HCT116 (cell line): ENCODE data around the gene IL1RAP. TPM values are rescaled to one million over a fixed set of nuclear protein-coding genes. Genes with fewer than 3 reads are reported as not detected.

Source experiments
- ATAC-seq: fragments of 200-7000 bp; cut with Tn5 transposase; 2 replicates; pipeline ENCODE4 v1.9.1; 2020; ENCODE audit warnings: mild to moderate bottlenecking, moderate library complexity
- BruUV-seq: library from RNA; stranded (reverse); fragments of 400-500 nt; replicated peaks from 2 replicates; lab custom pipeline; 2021; lab: Mats Ljungman, UMichigan
- CTCF ChIA-PET: fragments of 300-600 bp; sonication (Branson Sonifier 250); formaldehyde crosslinking; loops from one replicate; lab custom pipeline; 2021; ENCODE audit warnings: antibody characterized with exemption; lab: Charles Lee
- POLR2A ChIA-PET: fragments of 300-600, 350-600 bp; sonication (Branson Sonifier 250); formaldehyde crosslinking; loops from one replicate; lab custom pipeline; 2021; ENCODE audit warnings: antibody characterized with exemption; lab: Charles Lee
- RAD21 ChIA-PET, 2 experiments: fragments of 300-600 bp; sonication (Branson Sonifier 250); formaldehyde crosslinking; loops; one replicate each; lab custom pipeline; 2023; ENCODE audit warnings: low total read pairs in 2 of 2; ENCODE audit not compliant: uncharacterized antibody in 2 of 2, unreplicated experiment in 2 of 2, low non-redundant PET in 1 of 2; lab: Charles Lee
- DNase-seq: peaks from one replicate; pipeline ENCODE4 v3.0.0-alpha.2; 2010; ENCODE audit warnings: low read depth, low spot score
- H2AFZ ChIP-seq: fragments of 200-600 bp; shearing (Covaris generic), sonication (generic); 2 replicates; pipeline ENCODE4 v1.6.1; 2017; ENCODE audit warnings: low read depth, mixed run types, mixed read lengths, antibody characterized with exemption, low read length; ENCODE audit not compliant: poor library complexity, severe bottlenecking
- H3K27ac ChIP-seq: 2 replicates; pipeline ENCODE4 v1.5.1; 2012; ENCODE audit warnings: low read depth, low read length
- H3K27me3 ChIP-seq: fragments of 200-600 bp; sonication (generic); 2 replicates; pipeline ENCODE4 v1.6.1; 2016; ENCODE audit warnings: mixed run types, low read length, mixed read lengths; ENCODE audit not compliant: insufficient read depth
- H3K36me3 ChIP-seq, 2 experiments: fragments of 200-500 bp in 1 of 2; fragments of 200-600 bp in 1 of 2; sonication (Bioruptor generic) in 1 of 2; sonication (generic) in 1 of 2; 2 replicates each; pipeline versions ENCODE4 v1.5.1 to v1.6.1; 2014 to 2016; ENCODE audit warnings: low read length in 2 of 2, inconsistent platforms in 1 of 2, mixed read lengths in 1 of 2, mixed run types in 1 of 2; ENCODE audit not compliant: insufficient read depth in 2 of 2, control insufficient read depth in 1 of 2
- H3K4me1 ChIP-seq, 2 experiments: fragments of 200-600 bp in 1 of 2; sonication (generic) in 1 of 2; 2 replicates each; pipeline versions ENCODE4 v1.5.1 to v1.6.1; 2012 to 2017; ENCODE audit warnings: low read length in 2 of 2, inconsistent platforms in 1 of 2, mild to moderate bottlenecking in 1 of 2, mixed read lengths in 1 of 2, mixed run types in 1 of 2, moderate library complexity in 1 of 2; ENCODE audit not compliant: insufficient read depth in 2 of 2, control insufficient read depth in 1 of 2
- H3K4me2 ChIP-seq: fragments of 200-600 bp; sonication (generic); 2 replicates; pipeline ENCODE4 v1.6.1; 2017; ENCODE audit warnings: mixed run types, low read length, mixed read lengths
- H3K4me3 ChIP-seq, 2 experiments: fragments of 200-600 bp in 1 of 2; sonication (generic) in 1 of 2; replicated peaks in 1 of 2; 2 replicates each; pipeline ENCODE4 v1.5.1; 2011 to 2016; ENCODE audit warnings: low read length in 2 of 2, control low read depth in 1 of 2, low read depth in 1 of 2, mild to moderate bottlenecking in 1 of 2, mixed read lengths in 1 of 2, mixed run types in 1 of 2
- H3K79me2 ChIP-seq: fragments of 200-600 bp; sonication (generic); 2 replicates; pipeline ENCODE4 v1.6.1; 2017; ENCODE audit warnings: mild to moderate bottlenecking, mixed run types, low read length, moderate library complexity, mixed read lengths; ENCODE audit not compliant: insufficient read depth
- H3K9ac ChIP-seq: fragments of 200-600 bp; sonication (generic); 2 replicates; pipeline ENCODE4 v1.6.1; 2016; ENCODE audit warnings: low read length, mixed read lengths
- H3K9me2 ChIP-seq: fragments of 200-600 bp; sonication (generic), shearing (Covaris generic); 2 replicates; pipeline ENCODE4 v1.6.1; 2017; ENCODE audit warnings: mixed run types, mild to moderate bottlenecking, moderate library complexity; ENCODE audit not compliant: insufficient read depth
- H3K9me3 ChIP-seq, 2 experiments: fragments of 200-500 bp in 1 of 2; fragments of 200-600 bp in 1 of 2; sonication (Bioruptor generic) in 1 of 2; sonication (generic) in 1 of 2; 2 replicates each; pipeline ENCODE4 v1.6.1; 2014 to 2017; ENCODE audit warnings: low read length in 2 of 2, mixed read lengths in 2 of 2, inconsistent platforms in 1 of 2, low read depth in 1 of 2, mild to moderate bottlenecking in 1 of 2, mixed run types in 1 of 2, moderate library complexity in 1 of 2; ENCODE audit not compliant: control insufficient read depth in 1 of 2, insufficient read depth in 1 of 2
- H4K20me1 ChIP-seq: fragments of 200-600 bp; sonication (generic), shearing (Covaris generic); 2 replicates; pipeline ENCODE4 v1.6.1; 2017; ENCODE audit warnings: mixed run types, mild to moderate bottlenecking, moderate library complexity; ENCODE audit not compliant: insufficient read depth
- ATF3 ChIP-seq: IDR thresholded peaks from 2 replicates; pipeline ENCODE4 v1.6.1; 2012
- CBX3 ChIP-seq: IDR thresholded peaks from 2 replicates; pipeline ENCODE4 v1.6.1; 2012; ENCODE audit warnings: low read depth
- CEBPB ChIP-seq: IDR thresholded peaks from 2 replicates; pipeline ENCODE4 v1.6.1; 2012; ENCODE audit warnings: low read depth
- CTCF ChIP-seq, 3 experiments: fragments of 200-600 bp in 1 of 3; sonication (generic) in 1 of 3; IDR thresholded peaks in 2 of 3; conservative IDR thresholded peaks in 1 of 3; 2 replicates each; pipeline ENCODE4 v1.5.1; 2012 to 2017; ENCODE audit warnings: low read depth in 2 of 3, low read length in 2 of 3, antibody characterized with exemption in 1 of 3, borderline replicate concordance in 1 of 3, control low read depth in 1 of 3, mild to moderate bottlenecking in 1 of 3, mixed read lengths in 1 of 3, mixed run types in 1 of 3, moderate library complexity in 1 of 3; ENCODE audit not compliant: insufficient read depth in 1 of 3
- EGR1 ChIP-seq: IDR thresholded peaks from 2 replicates; pipeline ENCODE4 v1.6.1; 2012; ENCODE audit warnings: low read depth
- ELF1 ChIP-seq: IDR thresholded peaks from 2 replicates; pipeline ENCODE4 v1.6.1; 2012; ENCODE audit warnings: low read depth, borderline replicate concordance
- EZH2phosphoT487 ChIP-seq: fragments of 200-600 bp; IDR thresholded peaks from 2 replicates; pipeline ENCODE4 v1.6.1; 2018; ENCODE audit warnings: antibody characterized with exemption, borderline replicate concordance
- FOSL1 ChIP-seq: IDR thresholded peaks from 2 replicates; pipeline ENCODE4 v1.6.1; 2012; ENCODE audit warnings: low read depth
- RAD21 ChIP-seq: IDR thresholded peaks from 2 replicates; pipeline ENCODE4 v1.6.1; 2012; ENCODE audit warnings: low read depth, mild to moderate bottlenecking
- REST ChIP-seq: IDR thresholded peaks from 2 replicates; pipeline ENCODE4 v1.6.1; 2012; ENCODE audit warnings: low read depth
- SIN3A ChIP-seq: IDR thresholded peaks from 2 replicates; pipeline ENCODE4 v1.6.1; 2012; ENCODE audit warnings: low read depth
- SRF ChIP-seq: IDR thresholded peaks from 2 replicates; pipeline ENCODE4 v1.6.1; 2012; ENCODE audit warnings: low read depth
- TCF7L2 ChIP-seq: IDR thresholded peaks from 2 replicates; pipeline ENCODE4 v1.7.0; 2011; ENCODE audit warnings: borderline replicate concordance, inconsistent platforms; ENCODE audit not compliant: insufficient read depth, insufficient read length; ENCODE audit errors: extremely low read depth
- YY1 ChIP-seq: IDR thresholded peaks from 2 replicates; pipeline ENCODE4 v1.6.1; 2011; ENCODE audit warnings: low read length, low read depth, moderate library complexity, mild to moderate bottlenecking; ENCODE audit not compliant: insufficient replicate concordance; ENCODE audit errors: extremely low read depth
- ZFX ChIP-seq: fragments of 450-650 bp; IDR thresholded peaks from 2 replicates; pipeline ENCODE4 v1.6.1; 2017
- intact Hi-C: fragments of 100-400 bp; cut with micrococcal nuclease; formaldehyde crosslinking; loops from 2 replicates; pipeline ENCODE4 v1.10.0; 2022
- total RNA-seq: library from RNA; stranded (reverse); gene quantifications from one replicate; pipeline ENCODE4 v1.2.1, GENCODE V29; 2021; ENCODE audit not compliant: unreplicated experiment

Gene IL1RAP
- total RNA-seq, 1 experiment from 2014 or later: 5.8 TPM

- no peaks in the 10 kb centered on the region for H3K4me1 ChIP-seq
- ATAC-seq (no peak), DNase-seq (no peak)
- no peaks in the 10 kb centered on the region for H3K79me2 ChIP-seq
- ChIA-PET POLR2A (no interaction called here), RAD21 (no interaction called here), CTCF (no interaction called here)
- H3K36me3 ChIP-seq: no peaks in the 10 kb centered on the region
- no peak overlapping the region for H3K4me3 ChIP-seq
- no peaks in the 10 kb centered on the region for H3K27me3 ChIP-seq
- BruUV-seq: no TSS peak
- intact Hi-C loops: no loop called here
- no peak for TF ChIP-seq YY1
- H3K27ac ChIP-seq: no peak overlapping the region
- H2AFZ ChIP-seq: no peak overlapping the region
- no peaks in the 10 kb centered on the region for H4K20me1 ChIP-seq
- H3K9ac ChIP-seq: no peak overlapping the region
- no peak overlapping the region for H3K4me2 ChIP-seq
- no peaks in the 10 kb centered on the region for H3K9me3 ChIP-seq
- H3K9me2 ChIP-seq: no peaks in the 10 kb centered on the region
These were observed 38.1 kb downstream of the IL1RAP start for GRCh38 chr3:190552021-190552420.

- intact Hi-C loops: no loop called here
- Histone ChIP-seq H3K36me3 (no peaks in the 10 kb centered on the region), H4K20me1 (no peaks in the 10 kb centered on the region), H3K4me1 (no peaks in the 10 kb centered on the region), H3K27ac (no peak overlapping the region), H3K4me2 (no peak overlapping the region), H3K9ac (no peak overlapping the region), H3K4me3 (no peak overlapping the region), H3K9me3 (no peaks in the 10 kb centered on the region), H2AFZ (no peak overlapping the region), H3K27me3 (no peaks in the 10 kb centered on the region), H3K79me2 (no peaks in the 10 kb centered on the region), H3K9me2 (no peaks in the 10 kb centered on the region)
- no TSS peak for BruUV-seq
- ChIA-PET CTCF (no interaction called here), POLR2A (no interaction called here), RAD21 (no interaction called here)
- ATAC-seq (no peak), DNase-seq (no peak)
- TF ChIP-seq CTCF (IDR thresholded peaks at IDR 0.05 in 2 of 3, conservative IDR thresholded peaks at IDR 0.05 in 1 of 3; ENCODE audit: borderline replicate concordance in 1 of 3, insufficient read depth in 1 of 3, low read depth in 2 of 3, low read length in 2 of 3): no peak
- no peak for TF ChIP-seq TCF7L2
- TF ChIP-seq SRF: no peak
- no peak for TF ChIP-seq ZFX
- TF ChIP-seq FOSL1: no peak
- no peak for TF ChIP-seq EGR1
- no peak for TF ChIP-seq ELF1
- no peak for TF ChIP-seq YY1
- no peak for TF ChIP-seq EZH2phosphoT487
- no peak for TF ChIP-seq CEBPB
- TF ChIP-seq RAD21: no peak
- no peak for TF ChIP-seq ATF3
- TF ChIP-seq SIN3A: no peak
- no peak for TF ChIP-seq REST
- TF ChIP-seq CBX3: no peak
These were observed 39.3 kb downstream of the IL1RAP start for GRCh38 chr3:190552969-190553759.
